Stimulated activated naive CD8-positive, alpha-beta T cell treated with anti-CD3 and anti-CD28 coated beads, Interleukin-15, amount 100 ng/mL, for 72 hours (primary cell): ENCODE data around the gene PARP4.
"Not testable (repeated sequence)": the region's sequence is repeated elsewhere in the genome, so short reads cannot be mapped to it uniquely, and the experiment has no call there.

Source experiments
- ATAC-seq: fragments of 150-1000 bp; cut with Tn5 transposase; 2 replicates; pipeline ENCODE4 v1.10.0; 2021; ENCODE audit warnings: mild to moderate bottlenecking, moderate library complexity
- DNase-seq, 2 donors: peaks; one replicate each; pipeline ENCODE4 v3.0.0; 2021 to 2022
- H3K27ac Mint-ChIP-seq, 2 donors: one replicate each; pipeline ENCODE4 v1.8.0; 2022; ENCODE audit warnings: mild to moderate bottlenecking in 2 of 2, mixed read lengths in 2 of 2, moderate library complexity in 2 of 2
- H3K27me3 Mint-ChIP-seq: one replicate; pipeline ENCODE4 v1.8.0; 2022; ENCODE audit warnings: mixed read lengths
- H3K4me1 Mint-ChIP-seq: one replicate; pipeline ENCODE4 v1.8.0; 2022; ENCODE audit warnings: mild to moderate bottlenecking, mixed read lengths
- H3K4me3 Mint-ChIP-seq, 2 donors: one replicate each; pipeline ENCODE4 v1.8.0; 2022; ENCODE audit warnings: mild to moderate bottlenecking in 2 of 2, mixed read lengths in 2 of 2, moderate library complexity in 1 of 2
- H3K9me3 Mint-ChIP-seq, 2 donors: one replicate each; pipeline ENCODE4 v1.8.0; 2022; ENCODE audit warnings: mixed read lengths in 2 of 2

PARP4 gene

DNA sequence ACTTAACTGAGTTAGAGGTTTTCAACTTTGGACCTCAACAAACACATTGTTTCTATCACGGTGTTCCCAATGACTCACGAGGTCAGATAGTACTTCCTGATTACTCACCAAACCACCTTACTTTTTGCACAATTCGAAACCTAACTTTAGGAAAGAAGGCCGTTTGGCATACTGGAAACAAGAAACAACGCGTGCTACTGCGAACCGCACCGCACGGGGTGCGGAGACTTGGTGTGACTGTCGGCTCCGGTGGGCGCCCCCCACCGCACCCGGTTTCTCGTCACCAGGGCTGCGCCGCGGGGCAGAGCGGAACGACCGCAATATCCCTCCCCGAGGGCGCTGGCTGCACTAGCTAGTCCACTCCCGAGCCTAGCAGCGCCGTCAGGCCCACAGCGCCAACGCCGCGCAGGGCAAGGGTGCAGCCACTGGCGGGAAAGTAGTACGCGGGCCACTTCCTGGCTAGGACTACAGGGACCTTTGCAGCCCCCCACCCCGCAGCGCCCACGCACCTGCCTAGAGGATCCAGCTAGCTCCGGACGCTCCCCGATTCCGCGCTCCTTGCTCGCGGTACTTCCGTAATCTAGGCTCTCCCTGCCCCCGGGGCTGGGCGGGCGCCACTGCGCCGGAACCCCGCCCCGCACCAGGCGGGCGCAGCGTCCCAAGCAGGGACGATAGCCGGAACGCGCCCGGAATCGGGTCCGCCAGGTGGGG is at the start of gene PARP4:
Gene PARP4 (minus strand): TSS at position 582 of the 711 bp plus-strand sequence. CDS start 9,002 bp downstream, outside the sequence.
- Mint-ChIP-seq H3K27me3 (no peaks in the 10 kb centered on the region), H3K9me3 (no peaks in the 10 kb centered on the region), H3K4me1 (peaks cover 42% of the 10 kb centered on the region), H3K4me3 (peak within 1 kb of the TSS; percentile 75 to 99), H3K27ac (peak within 1 kb of the TSS; percentile 98 to 99)
- ATAC-seq (peak; percentile 71), DNase-seq (peak; percentile 70 to 82)

DNA sequence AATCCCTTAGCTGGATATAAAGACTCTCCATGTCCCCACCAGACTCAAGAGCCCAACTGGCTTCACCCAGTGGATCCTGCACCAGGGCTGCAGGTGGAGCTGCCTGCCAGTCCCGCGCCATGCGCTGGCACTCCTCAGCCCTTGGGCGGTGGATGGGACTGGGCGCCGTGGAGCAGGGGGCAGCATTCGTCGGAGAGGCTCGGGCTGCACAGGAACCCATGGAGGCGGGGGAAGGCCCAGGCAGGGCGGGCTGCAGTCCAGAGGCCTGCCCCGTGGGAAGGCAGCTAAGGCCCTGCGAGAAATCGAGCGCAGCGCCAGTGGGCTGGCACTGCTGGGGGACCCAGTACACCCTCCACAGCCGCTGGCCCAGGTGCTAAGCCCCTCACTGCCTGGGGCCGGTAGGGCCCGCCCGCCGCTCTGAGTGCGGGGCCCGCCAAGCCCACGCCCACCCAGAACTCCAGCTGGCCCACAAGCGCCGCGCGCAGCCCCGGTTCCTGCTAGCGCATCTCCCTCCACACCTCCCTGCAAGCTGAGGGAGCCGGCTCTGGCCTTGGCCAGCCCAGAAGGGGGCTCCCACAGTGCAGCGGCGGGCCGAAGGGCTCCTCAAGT is 48.1 kb upstream of the PARP4 start:
- not testable (repeated sequence) for ATAC-seq, H3K9me3 Mint-ChIP-seq, H3K4me3 Mint-ChIP-seq, H3K27ac Mint-ChIP-seq, DNase-seq
- H3K4me1 Mint-ChIP-seq, result peaks cover 14% of the 10 kb centered on the region
- H3K27me3 Mint-ChIP-seq, result peaks cover 45% of the 10 kb centered on the region

DNA sequence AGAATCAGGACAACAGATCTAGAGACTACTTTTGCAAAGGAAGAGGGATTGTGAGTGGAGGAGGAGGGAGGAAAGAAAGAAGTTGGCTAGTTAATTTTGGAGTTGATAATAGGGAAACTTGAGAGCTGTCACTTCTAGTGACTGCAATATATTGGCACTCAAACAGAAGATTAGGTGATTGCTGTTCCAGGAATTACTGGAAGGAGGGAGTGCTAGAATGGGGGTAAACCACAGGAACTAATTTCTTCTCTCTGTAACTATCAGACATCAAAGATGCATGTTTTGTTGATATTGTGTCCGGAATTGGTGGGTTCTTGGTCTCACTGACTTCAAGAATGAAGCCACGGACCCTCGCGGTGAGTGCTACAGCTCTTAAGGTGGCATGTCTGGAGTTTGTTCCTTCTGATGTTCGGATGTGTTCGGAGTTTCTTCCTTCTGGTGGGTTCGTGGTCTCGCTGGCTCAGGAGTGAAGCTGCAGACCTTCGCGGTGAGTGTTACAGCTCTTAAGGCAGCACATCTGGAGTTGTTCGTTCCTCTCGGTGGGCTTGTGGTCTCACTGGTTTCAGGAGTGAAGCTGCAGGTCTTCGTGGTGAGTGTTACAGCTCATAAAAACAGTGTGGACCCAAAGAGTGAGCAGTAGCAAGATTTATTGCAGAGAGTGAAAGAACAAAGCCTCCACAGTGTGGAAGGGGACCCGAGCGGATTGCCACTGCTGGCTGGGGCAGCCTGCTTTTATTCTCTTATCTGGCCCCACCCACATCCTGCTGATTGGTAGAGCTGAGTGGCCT is 47.0 kb upstream of the PARP4 start:
- Mint-ChIP-seq H3K4me1 (peaks cover 14% of the 10 kb centered on the region), H3K27ac (peak overlapping the region; percentile 47 to 75), H3K27me3 (peaks cover 37% of the 10 kb centered on the region), H3K4me3 (peak overlapping the region; percentile 44 to 50)
- not testable (repeated sequence) for H3K9me3 Mint-ChIP-seq
- ATAC-seq, result peak; percentile 60
- DNase-seq, result peak; percentile 15 to 48

DNA sequence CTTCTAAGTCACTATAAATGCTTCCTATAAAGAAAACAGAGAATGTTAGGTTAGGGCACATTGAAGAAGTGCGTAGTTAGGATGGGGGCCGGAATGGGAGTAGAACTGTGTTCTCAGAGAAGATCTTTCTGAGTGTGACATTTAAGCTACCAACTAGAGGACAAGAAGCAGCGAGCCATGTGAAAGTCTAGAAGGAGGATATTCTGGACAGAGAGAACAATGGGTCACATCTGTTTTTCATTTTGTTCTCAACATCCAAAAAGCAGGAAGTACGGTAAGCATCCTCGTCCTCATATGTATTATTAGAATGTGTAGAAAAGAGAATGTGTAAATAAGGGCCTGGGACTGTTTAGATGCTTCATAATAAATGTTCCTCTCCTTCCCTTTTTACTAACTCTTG is 44.5 kb upstream of the PARP4 start:
- ATAC-seq (no peak), DNase-seq (no peak)
- Mint-ChIP-seq H3K27me3 (peaks cover 53% of the 10 kb centered on the region), H3K4me3 (no peak overlapping the region), H3K4me1 (peaks cover 14% of the 10 kb centered on the region), H3K27ac (no peak overlapping the region), H3K9me3 (no peaks in the 10 kb centered on the region)

DNA sequence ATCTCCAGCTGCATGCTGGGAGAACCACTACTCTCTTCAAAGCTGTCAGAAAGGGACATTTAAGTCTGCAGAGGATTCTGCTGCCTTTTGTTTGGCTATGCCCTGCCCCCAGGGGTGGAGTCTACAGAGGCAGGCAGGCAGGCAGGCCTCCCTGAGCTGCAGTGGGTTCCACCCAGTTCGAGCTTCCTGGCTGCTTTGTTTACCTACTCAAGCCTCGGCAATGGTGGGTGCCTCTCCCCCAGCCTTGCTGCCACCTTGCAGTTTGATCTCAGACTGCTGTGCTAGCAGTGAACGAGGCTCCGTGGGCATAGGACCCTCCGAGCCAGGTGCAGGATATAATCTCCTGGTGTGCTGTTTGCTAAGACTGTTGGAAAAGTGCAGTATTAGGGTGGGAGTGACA is 41.3 kb upstream of the PARP4 start:
- not testable (repeated sequence) for DNase-seq, H3K4me3 Mint-ChIP-seq, ATAC-seq, H3K27ac Mint-ChIP-seq, H3K4me1 Mint-ChIP-seq, H3K9me3 Mint-ChIP-seq
- H3K27me3 Mint-ChIP-seq, result peaks cover 54% of the 10 kb centered on the region

DNA sequence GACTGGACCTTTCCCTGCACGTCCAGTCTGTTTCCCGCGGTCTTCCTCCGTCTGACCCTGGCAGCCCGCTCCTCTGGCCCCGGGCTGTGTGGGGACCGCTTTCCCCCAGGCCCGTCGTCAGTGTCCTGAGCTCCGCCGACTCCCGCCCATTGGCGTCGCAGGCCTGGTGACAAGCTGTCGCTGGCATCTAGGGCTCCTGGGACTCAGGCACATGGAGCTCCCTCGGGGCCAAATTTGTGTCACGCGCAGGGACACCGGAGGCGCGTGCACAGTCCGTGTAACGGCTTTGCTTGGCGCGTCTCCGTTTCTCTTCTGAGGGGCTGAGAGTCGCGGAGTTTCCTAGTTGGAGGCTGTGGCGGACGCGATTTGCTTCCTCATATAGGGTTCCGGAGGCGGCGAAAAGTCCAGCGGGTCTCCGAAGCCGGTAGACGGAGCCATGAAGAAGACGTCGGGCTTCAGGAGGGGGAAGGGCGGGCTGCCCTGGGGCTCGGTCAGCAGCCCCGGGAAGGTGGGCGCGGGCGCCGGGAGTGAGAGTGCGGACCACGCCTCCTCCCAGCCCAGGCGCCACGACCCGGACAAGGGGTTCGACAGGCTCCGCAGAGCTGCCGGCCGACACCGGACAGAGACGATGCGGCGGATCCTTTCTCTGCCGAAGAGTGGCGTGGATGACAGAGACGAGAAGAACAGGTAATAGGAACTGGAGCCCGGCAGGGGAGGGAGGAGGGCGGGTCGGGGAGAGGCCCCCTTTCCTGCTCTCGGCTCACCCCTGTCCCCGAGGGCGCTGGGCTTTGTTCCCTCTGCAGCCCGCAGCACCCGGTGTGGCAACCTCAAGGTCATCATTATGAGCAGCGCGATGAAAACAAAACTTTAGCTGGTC is 29.1 kb upstream of the PARP4 start:
- H3K9me3 Mint-ChIP-seq, result not testable (repeated sequence)
- DNase-seq (peak in 1 of 2 donors; percentile 25), ATAC-seq (peak; percentile 65)
- H3K4me3 Mint-ChIP-seq, result peak overlapping the region; percentile 87 to 90
- H3K27ac Mint-ChIP-seq, result peak overlapping the region; percentile 69 to 74
- peaks cover 14% of the 10 kb centered on the region for H3K4me1 Mint-ChIP-seq
- peaks cover 75% of the 10 kb centered on the region for H3K27me3 Mint-ChIP-seq

DNA sequence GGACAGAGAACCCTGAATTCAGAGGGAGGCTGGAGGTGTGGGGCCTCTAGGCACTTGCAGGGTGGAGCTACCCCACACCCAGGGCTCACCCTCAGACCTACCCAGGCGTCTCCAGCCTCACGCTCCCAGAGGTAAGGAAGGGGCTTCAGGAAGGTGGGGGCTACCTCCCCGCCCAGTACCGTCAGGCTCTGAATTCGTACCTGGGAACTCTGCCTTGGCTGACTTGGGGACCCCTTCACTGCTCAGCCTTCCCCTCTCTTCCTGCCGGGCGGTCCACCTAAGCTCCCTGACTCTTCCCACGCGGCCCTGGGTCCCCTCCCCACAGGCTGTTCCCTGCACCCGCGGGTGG is 28.5 kb upstream of the PARP4 start:
- peaks cover 69% of the 10 kb centered on the region for H3K27me3 Mint-ChIP-seq
- H3K27ac Mint-ChIP-seq, result no peak overlapping the region
- H3K9me3 Mint-ChIP-seq, result no peaks in the 10 kb centered on the region
- peaks cover 14% of the 10 kb centered on the region for H3K4me1 Mint-ChIP-seq
- peak; percentile 44 for ATAC-seq
- peak overlapping the region; percentile 87 to 90 for H3K4me3 Mint-ChIP-seq
- no peak for DNase-seq

DNA sequence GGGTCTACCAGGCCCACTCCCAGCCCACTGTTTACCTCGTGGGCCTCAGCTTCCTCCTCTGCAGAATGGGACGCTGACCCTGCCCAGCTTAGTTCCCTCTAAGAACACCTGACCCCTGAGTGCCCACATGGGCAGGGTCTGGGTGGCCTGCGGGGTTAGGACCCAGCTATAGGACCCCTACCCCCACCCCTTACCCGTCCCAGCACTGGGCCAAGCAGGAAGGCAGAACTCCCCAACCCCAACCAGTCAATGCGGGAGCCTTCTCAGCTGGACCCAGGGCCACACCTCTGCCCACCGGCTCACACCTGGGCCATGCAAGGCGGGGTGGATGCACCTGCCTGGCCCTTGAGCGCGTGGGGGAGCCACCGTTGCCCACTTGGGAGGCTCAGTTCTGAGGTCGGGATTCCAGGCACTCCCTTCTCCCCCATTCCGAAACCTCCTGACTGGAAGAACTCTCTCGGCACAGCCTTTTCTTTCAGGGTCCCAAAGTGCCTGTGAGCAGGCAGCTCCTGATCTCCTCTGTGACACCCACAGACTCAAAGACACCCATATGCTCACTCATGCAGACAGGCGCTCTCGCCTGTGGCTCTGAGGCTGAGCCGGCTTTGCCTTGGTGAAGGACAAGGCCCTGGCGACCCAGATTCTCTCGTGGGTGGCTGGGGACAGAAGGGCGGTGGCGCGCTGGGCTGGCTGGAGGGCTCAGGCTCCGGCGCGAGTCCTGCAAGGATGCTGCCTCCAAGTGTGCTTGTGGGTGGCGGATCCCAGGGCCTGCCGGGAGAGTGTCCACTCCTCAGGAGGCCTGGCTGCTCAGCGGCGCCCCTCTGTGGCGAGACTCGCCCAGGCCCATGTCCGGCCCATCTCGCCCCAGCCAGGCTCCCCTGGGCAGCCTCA is 27.9 kb upstream of the PARP4 start:
- Mint-ChIP-seq H3K9me3 (no peaks in the 10 kb centered on the region), H3K27ac (no peak overlapping the region), H3K4me1 (peaks cover 14% of the 10 kb centered on the region), H3K4me3 (peak overlapping the region in 1 of 2 donors; percentile 90), H3K27me3 (peaks cover 68% of the 10 kb centered on the region)
- peak; percentile 20 for ATAC-seq
- peak in 1 of 2 donors; percentile 13 for DNase-seq

DNA sequence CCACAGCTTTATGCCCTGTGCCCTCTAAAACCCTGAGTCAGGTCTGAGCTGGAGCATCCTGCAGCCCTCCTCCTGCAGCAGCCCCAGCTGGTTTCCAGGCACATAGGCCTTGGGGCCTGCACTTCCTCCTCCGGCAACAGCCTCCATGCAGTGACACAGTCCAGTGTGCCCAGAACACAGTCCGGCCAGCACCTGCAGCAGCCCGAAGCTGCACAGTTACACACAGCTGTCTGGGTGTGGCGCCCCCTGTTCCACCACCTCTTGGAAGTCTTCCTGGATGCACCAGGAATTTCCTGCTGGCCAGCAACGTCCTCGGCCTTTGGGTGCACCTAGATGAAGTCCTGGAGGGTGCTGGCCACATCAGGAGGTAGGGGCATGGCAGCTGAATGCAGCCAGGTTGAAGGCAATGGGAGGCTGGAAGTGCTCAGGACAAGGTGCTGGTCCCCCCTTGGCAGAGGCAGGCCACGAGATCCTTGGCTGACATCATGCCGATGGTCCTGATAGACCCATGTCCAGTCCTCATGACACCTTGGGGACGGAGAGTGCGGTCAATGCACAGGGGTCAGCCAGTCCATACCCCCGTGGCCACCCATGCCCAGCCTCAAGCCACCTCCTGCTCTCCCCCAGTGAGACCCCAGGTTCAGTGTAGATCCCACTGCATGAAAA is 27.1 kb upstream of the PARP4 start:
- H3K9me3 Mint-ChIP-seq, result no peaks in the 10 kb centered on the region
- H3K4me1 Mint-ChIP-seq, result peaks cover 14% of the 10 kb centered on the region
- DNase-seq (no peak), ATAC-seq (no peak)
- H3K27ac Mint-ChIP-seq, result no peak overlapping the region
- H3K4me3 Mint-ChIP-seq, result no peak overlapping the region
- peaks cover 69% of the 10 kb centered on the region for H3K27me3 Mint-ChIP-seq

DNA sequence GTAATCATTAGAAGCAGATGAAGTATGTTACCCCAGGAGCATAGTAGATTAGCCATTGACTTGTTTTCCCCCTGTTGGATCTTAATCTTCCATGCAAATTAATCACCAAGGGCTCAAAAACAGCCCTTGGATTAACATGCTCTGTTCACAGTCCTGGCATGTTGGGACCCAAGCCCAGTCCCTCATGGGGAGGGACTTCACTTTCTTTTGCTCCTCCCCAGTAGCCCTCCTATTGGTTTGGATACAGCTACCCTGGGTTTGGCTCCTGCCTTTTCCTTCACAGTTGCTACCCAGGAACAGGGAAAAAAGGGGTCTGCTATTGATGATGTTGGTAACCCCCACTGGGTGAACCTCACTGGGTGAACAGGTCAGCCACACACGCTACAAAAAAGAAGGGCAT is 16.9 kb upstream of the PARP4 start:
- H3K27me3 Mint-ChIP-seq, result peaks cover 60% of the 10 kb centered on the region

DNA sequence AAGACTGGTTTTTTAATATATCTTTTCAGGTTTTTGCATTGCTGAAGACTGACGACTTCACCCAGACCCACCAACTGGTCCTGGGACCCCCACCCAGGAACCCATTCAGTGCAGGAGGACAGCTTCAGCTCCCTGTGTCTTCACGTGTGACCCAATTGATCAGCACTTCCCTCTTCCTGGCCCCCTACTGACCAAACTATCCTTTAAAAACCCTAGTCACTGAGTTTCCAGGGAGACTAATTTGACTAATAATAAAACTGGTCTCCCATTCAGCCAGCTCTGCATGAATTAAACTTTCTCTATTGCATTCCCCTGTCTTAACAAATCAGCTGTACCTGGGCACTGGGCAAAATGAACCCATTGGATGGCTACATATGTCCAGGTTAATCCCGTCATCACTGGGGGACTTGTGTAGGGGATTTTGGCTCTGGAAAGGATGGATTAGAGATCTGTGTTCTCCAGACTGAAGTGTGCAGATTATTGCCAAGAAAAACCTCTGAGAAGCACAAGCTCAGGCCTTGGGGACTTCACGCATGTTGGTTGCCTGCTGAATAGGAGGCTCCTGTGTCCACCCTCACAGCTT is 16.3 kb upstream of the PARP4 start:
- DNase-seq (no peak), ATAC-seq (no peak)
- Mint-ChIP-seq H3K9me3 (no peaks in the 10 kb centered on the region), H3K4me1 (peaks cover 6% of the 10 kb centered on the region), H3K27me3 (peaks cover 54% of the 10 kb centered on the region), H3K4me3 (no peak overlapping the region), H3K27ac (no peak overlapping the region)

More for the DNA sequence above, 16.9 kb upstream of the PARP4 start:
- Mint-ChIP-seq H3K4me1 (peaks cover 6% of the 10 kb centered on the region), H3K9me3 (no peaks in the 10 kb centered on the region), H3K4me3 (no peak overlapping the region), H3K27ac (no peak overlapping the region)
- DNase-seq (no peak), ATAC-seq (no peak)

DNA sequence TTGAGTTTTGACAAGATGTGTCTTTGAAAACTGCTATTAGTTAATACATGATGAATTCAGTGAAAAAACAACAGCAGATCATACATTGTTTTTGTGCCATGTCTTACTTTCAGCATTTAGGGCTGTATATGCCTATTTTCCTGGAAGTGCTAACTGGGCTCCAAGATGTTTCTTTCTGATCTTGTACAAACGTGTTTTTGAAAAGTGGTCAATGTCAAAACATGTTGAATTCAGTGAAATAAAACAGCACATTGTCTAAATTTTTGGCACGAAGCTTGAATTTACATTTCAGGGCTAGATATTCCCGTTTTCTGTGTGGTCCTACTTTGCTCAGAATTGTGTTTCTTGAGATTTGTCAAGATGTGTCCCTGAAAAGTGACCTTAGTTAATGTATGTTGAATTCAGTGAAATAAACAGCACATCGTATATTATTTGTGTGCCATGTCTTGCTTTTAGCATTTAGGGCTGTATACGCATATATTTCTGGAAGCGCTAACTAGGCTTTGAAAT is 14.7 kb upstream of the PARP4 start:
- ATAC-seq (no peak), DNase-seq (no peak)
- Mint-ChIP-seq H3K27ac (no peak overlapping the region), H3K27me3 (peaks cover 38% of the 10 kb centered on the region), H3K9me3 (no peaks in the 10 kb centered on the region), H3K4me1 (peaks cover 6% of the 10 kb centered on the region), H3K4me3 (no peak overlapping the region)

DNA sequence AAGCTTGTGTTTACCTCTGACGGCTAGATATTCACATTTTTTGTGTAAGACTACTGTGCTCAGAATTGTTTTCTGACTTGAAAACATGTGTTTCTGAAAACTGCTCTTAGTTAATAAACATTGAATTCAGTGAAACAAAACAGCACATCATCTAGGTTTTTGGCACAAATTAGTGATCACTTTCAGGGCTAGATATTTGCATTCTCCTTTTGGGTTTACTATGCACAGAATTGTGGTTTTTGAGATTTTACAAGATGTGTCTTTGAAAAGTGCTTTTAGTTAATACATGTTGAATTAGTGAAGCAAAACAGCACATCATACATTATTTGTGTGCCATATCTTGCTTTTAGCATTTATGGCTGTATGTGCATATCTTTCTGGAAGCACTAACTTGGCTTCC is 8.2 kb upstream of the PARP4 start:
- H3K4me1 Mint-ChIP-seq, result no peaks in the 10 kb centered on the region
- H3K9me3 Mint-ChIP-seq, result no peaks in the 10 kb centered on the region
- H3K27ac Mint-ChIP-seq, result no peak overlapping the region
- DNase-seq, result no peak
- H3K4me3 Mint-ChIP-seq, result no peak overlapping the region
- no peaks in the 10 kb centered on the region for H3K27me3 Mint-ChIP-seq
- no peak for ATAC-seq
